NCI-H748 (cell line): ENCODE results near the gene TRIM24.
"Not testable (repeated sequence)": the region's sequence is repeated elsewhere in the genome, so short reads cannot be mapped to it uniquely, and the experiment has no call there.

Experiments used
- DNase-seq: peaks from one replicate; lab custom pipeline; 2025; ENCODE audit not compliant: unreplicated experiment; lab: John Stamatoyannopoulos, UW

Gene TRIM24

GRCh38 chr7:138460649-138461607 lies 869 bp downstream of the TRIM24 start:
- peak; percentile 86 for DNase-seq

- not testable (repeated sequence) for DNase-seq
Observed at GRCh38 chr7:138463291-138463618, 3.2 kb downstream of the TRIM24 start.

GRCh38 chr7:138465046-138465445 lies 5.0 kb downstream of the TRIM24 start:
- no peak for DNase-seq

DNA sequence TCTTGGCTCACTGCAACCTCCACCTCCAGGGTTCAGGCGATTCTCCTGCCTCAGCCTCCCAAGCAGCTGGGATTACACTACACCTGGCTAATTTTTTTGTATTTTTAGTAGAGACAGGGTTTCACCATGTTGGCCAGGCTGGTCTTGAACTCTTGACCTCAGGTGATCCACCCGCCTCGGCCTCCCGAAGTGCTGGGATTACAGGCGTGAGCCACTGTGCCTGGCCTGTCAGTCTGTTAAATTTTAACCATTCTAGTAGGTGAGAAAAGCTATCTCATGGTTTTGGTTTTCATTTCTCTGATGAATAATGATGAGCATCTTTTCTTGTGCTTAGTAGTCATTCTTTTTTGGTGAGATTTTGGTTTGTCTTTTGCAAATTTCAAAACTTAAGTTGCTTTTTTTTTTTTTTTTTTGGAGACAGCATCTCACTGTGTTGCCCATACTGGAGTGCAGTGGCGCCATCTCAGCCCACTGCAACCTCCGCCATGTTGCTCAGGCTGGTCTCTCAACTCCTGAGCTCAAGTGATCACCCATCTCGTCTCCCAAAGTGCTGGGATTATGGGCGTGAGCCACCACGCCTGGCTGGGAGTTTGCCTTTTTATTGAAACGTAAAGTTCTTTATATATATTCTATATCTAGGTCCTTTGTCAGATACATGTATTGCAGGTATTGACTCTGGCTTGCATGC lies 6.2 kb downstream of the TRIM24 start:
- DNase-seq, result not testable (repeated sequence)

GRCh38 chr7:138468244-138469123 lies 8.4 kb downstream of the TRIM24 start:
- DNase-seq, result no peak

DNA sequence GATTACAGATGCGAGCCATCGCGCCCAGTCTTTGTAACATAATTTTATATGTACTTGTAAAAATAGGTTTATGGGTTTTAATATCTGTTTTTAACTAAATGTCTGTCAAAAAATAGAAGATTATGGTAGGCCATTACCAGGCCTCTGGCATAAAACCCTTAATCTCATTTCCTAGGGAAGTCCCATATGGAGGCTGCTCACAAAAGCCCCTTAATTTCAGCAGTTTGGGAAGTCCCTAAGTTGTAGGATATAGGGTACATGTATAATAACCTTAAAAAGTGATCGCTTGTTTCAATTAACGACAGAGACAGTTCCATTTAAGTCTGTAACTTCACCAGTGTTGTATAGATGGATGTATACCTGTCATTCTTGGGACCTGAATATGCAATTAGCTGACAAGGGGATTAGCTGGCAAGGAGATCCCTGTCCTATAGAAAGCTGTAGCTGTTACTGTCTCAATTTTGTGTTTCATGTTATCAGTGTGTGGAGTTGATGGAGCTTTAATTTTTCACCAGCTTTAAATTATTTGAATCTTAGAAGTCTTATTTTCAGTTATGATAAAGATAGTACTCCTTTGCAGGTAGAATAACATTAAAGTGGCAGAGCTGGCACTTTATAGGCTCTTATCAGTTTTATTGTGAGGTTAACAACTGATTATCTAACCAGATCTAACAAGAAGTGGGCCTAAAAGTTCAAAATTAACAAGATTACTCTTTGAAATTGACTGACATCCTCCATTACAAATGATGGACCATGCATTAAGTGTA lies 10.5 kb downstream of the TRIM24 start:
- no peak for DNase-seq

- no peak for DNase-seq
Observed at GRCh38 chr7:138472292-138473079, 12.4 kb downstream of the TRIM24 start.

DNA sequence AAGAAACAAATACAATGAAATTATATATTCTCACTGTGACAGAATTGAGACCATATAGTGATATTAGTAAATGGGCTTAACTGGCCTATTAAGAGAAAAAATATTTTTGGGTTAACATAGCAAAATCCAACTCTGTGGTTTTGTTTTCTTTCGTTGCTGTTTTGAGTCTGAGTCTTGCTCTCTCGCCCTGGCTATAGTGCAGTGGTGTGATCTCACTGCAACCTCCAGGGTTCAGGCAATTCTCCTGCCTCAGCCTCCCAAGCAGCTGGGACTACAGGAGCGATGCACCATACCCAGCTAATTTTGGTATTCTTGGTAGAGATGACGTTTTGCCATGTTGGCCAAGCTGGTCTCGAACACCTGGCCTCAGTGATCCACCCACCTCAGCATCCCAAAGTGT lies 15.3 kb downstream of the TRIM24 start:
- no peak for DNase-seq

DNA sequence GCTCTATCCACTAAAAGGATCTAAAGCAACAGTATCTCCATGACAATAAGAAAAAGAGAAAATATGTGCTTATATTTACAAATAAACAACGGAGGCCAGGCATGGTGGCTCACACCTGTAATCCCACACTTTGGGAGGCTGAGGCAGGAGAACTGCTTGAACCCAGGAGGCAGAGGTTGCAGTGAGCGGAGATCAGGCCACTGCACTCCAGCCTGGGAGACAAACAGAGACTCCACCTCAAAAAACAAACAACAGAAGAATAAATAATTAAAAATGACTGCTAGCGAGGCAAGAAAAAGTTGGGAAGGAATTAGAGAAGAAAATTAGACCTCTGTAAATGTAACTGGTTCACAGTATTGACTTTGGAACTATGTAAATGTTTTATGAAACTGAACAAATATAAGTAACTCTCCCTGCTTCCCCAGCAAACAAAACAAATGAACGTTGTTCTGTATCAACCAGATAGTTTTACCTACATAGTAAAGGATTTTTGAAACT lies 17.1 kb downstream of the TRIM24 start:
- DNase-seq, result peak; percentile 54

GRCh38 chr7:138477581-138477980 lies 17.5 kb downstream of the TRIM24 start:
- DNase-seq, result peak; percentile 36

DNA sequence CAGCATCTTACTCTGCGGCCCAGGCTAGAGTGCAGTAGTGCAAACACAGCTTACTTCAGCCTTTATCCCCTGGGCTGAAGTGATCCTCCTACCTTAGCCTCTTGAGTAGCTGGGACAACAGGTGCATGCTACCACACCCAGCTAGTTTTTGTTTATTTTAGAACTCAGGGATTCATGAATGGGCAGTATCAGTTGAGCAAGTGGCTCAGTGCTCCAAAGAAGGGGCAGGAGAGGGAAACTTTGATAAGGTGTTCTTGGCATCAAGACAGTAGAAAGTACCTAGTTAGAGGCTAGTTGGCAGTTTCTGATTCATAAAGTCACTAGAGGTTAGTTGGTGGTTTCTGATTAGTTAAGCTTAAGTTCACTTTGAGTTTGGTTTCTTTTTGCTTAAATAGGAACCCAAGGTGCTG lies 18.4 kb downstream of the TRIM24 start:
- peak; percentile 81 for DNase-seq

GRCh38 chr7:138480527-138480926 lies 20.5 kb downstream of the TRIM24 start:
- no peak for DNase-seq

DNA sequence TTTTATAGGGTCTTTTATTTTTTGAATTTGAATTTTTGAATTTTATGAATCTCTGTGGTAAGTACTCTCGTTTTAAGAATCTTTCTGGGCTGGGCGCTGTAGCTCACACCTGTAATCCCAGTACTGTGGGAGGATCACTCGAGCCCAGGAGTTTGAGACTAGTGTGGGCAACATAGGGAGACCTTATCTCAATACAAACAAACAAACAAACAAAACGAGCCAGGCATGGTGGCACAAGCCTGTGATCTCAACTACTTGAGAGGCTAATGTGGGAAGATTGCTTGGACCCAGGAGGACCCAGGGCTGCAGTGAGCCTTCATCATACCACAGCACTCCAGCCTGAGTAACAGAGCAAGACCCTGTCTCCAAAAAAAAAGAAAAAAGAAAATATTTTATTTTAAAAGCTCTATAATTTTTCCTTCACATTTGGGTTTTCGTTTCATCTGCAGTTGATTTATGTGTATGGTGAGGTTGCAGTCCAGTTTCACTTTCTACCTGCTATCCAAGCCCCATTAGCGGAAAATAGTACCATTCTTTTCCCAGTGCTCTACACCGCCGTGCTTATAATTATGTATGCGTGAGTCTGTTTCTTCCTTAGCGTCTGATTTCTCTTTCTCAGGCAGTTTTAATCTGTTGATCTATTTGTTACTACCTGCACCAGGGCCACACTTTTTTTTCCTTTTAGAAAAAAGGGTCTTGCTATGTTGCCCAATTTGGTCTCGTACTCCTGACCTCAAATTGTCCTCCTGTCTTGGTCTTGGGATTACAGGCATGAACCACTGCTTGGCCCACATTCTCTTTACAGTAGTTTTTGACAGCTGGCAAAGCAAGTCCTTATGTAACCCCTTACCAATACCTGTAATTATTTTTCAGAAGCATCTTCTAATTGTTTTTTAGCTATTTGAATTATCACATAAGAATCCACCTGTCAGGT lies 21.7 kb downstream of the TRIM24 start:
- no peak for DNase-seq

DNA sequence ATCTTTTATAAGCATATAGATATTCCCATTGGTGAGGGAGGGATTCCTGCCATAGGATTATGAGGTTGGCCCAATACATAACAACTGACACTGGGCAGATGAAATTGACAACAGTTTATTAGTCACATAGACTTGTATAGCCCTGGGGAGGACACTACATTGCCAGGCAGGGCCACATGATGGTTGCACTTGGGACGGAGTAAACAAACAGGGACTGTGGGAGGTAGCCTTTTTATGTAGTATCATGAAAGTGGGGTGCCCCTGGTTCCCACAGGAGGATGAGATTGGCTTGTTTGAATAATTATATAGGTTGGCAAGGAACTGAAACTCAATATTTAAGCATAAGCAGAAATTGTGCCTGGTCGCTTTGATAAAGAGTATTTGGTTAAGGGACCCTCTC lies 23.5 kb downstream of the TRIM24 start:
- no peak for DNase-seq

- DNase-seq, result not testable (repeated sequence)
Observed at GRCh38 chr7:138485508-138485907, 25.4 kb downstream of the TRIM24 start.

- DNase-seq, result not testable (repeated sequence)
Observed at GRCh38 chr7:138489139-138489538, 29.1 kb downstream of the TRIM24 start.

GRCh38 chr7:138491612-138492386 lies 31.7 kb downstream of the TRIM24 start:
- no peak for DNase-seq

- no peak for DNase-seq
Observed at GRCh38 chr7:138492423-138492822, 32.4 kb downstream of the TRIM24 start.
